A172 (cell line): ENCODE data around the gene TCF20. TPM values are rescaled to one million over a fixed set of nuclear protein-coding genes. Genes with fewer than 3 reads are reported as not detected.

Experiments
- DNase-seq: peaks from one replicate; pipeline ENCODE4 v3.0.0-alpha.2; 2015; ENCODE audit warnings: low spot score
- total RNA-seq: library from RNA; depleted of rRNA; stranded (reverse); fragments of >200 nt; shearing (Covaris generic); gene quantifications from 2 replicates; pipeline ENCODE4 v1.2.3, GENCODE V29; 2014; rRNA removed

Gene TCF20
- total RNA-seq, 1 experiment from 2014 or later = 26.0 TPM

GRCh38 chr22:42261296-42261695, 9.2 kb downstream of the TCF20 start:
- DNase-seq = no peak

- no peak for DNase-seq
These were observed 12.3 kb downstream of the TCF20 start for GRCh38 chr22:42258126-42258525.

GRCh38 chr22:42257386-42257785, 13.1 kb downstream of the TCF20 start:
- DNase-seq = no peak

- no peak for DNase-seq
These were observed 13.5 kb downstream of the TCF20 start for GRCh38 chr22:42256930-42257329.

- DNase-seq = no peak
These were observed 14.2 kb downstream of the TCF20 start for GRCh38 chr22:42256220-42256619.

GRCh38 chr22:42249831-42250230, 20.6 kb downstream of the TCF20 start:
- no peak for DNase-seq

- no peak for DNase-seq
These were observed 21.5 kb downstream of the TCF20 start for GRCh38 chr22:42248995-42249394.

- DNase-seq = no peak
These were observed 22.9 kb downstream of the TCF20 start for GRCh38 chr22:42247596-42247995.

- DNase-seq = no peak
These were observed 26.7 kb downstream of the TCF20 start for GRCh38 chr22:42243802-42244060.

GRCh38 chr22:42236848-42237247, 33.6 kb downstream of the TCF20 start:
- no peak for DNase-seq

- DNase-seq = no peak
These were observed 34.2 kb downstream of the TCF20 start for GRCh38 chr22:42236268-42236667.

- no peak for DNase-seq
These were observed 36.6 kb downstream of the TCF20 start for GRCh38 chr22:42233879-42234278.

- DNase-seq = no peak
These were observed 38.5 kb downstream of the TCF20 start for GRCh38 chr22:42231929-42232328.

- DNase-seq = no peak
These were observed 40.9 kb downstream of the TCF20 start for GRCh38 chr22:42229455-42230149.

GRCh38 chr22:42228483-42228882, 42.0 kb downstream of the TCF20 start:
- no peak for DNase-seq

GRCh38 chr22:42227435-42227834, 43.0 kb downstream of the TCF20 start:
- no peak for DNase-seq

- no peak for DNase-seq
These were observed 44.6 kb downstream of the TCF20 start for GRCh38 chr22:42225841-42226240.

GRCh38 chr22:42222140-42222539, 48.3 kb downstream of the TCF20 start:
- no peak for DNase-seq

Other genes starting within 250 kb of the TCF20 start
- 11.5 and 17.7 TPM in 2 replicates for gene NAGA, start 199.8 kb downstream of the TCF20 start, total RNA-seq
- gene PHETA2, start 196.4 kb downstream of the TCF20 start, total RNA-seq = 0.07 and 0.17 TPM in 2 replicates
- gene SMDT1, start 191.0 kb downstream of the TCF20 start, total RNA-seq = 2.9 and 6.5 TPM in 2 replicates
- 73.3 and 80.7 TPM in 2 replicates for gene NDUFA6, start 179.9 kb downstream of the TCF20 start, total RNA-seq
- gene CYP2D6, start 139.8 kb downstream of the TCF20 start, total RNA-seq = 0.03 and 0.46 TPM in 2 replicates
- 0.02 TPM in 1 of 2 replicates, not detected in the other for gene NFAM1, start 161.8 kb upstream of the TCF20 start, total RNA-seq
- gene RRP7A, start 249.1 kb upstream of the TCF20 start, total RNA-seq = 40.4 and 44.6 TPM in 2 replicates